Endothelial cell of umbilical vein (primary cell): ENCODE results near the gene RMDN2. TPM values are rescaled to one million over a fixed set of nuclear protein-coding genes. Genes with fewer than 3 reads are reported as not detected.

Source experiments
- BruUV-seq: library from RNA; stranded (reverse); fragments of 400-500 nt; replicated peaks from 2 replicates; lab custom pipeline; 2021; lab: Mats Ljungman, UMichigan
- CTCF ChIA-PET: fragments of 300-600, 350-600 bp; sonication (Branson Sonifier 250); formaldehyde crosslinking; loops from one replicate; lab custom pipeline; 2021; ENCODE audit warnings: antibody characterized with exemption, inconsistent platforms; lab: Charles Lee
- POLR2A ChIA-PET: fragments of 300-600, 350-600 bp; sonication (Branson Sonifier 250); formaldehyde crosslinking; loops from one replicate; lab custom pipeline; 2021; ENCODE audit warnings: antibody characterized with exemption, inconsistent platforms; lab: Charles Lee
- DNase-seq: peaks from one replicate; pipeline ENCODE4 v3.0.0-alpha.2; 2011; ENCODE audit warnings: low read depth, low spot score
- FAIRE-seq: peaks from 2 replicates; lab custom pipeline; 2011; peaks lifted over from hg19 to GRCh38; lab: Jason Lieb, UNC
- H2AFZ ChIP-seq: 2 replicates; pipeline ENCODE4 v1.6.0; 2012; ENCODE audit warnings: low read depth, low read length, control low read depth, inconsistent platforms
- H3K27ac ChIP-seq: 2 replicates; pipeline ENCODE4 v1.5.1; 2011; ENCODE audit warnings: low read depth, mild to moderate bottlenecking, control low read depth, low read length, moderate library complexity; ENCODE audit not compliant: insufficient read depth
- H3K27me3 ChIP-seq, 2 experiments: 2 replicates each; pipeline versions ENCODE4 v1.6.0 to v1.6.1; 2011; ENCODE audit warnings: low read length in 2 of 2, mixed read lengths in 1 of 2; ENCODE audit not compliant: control insufficient read depth in 2 of 2, insufficient read depth in 2 of 2
- H3K36me3 ChIP-seq, 2 experiments: 2 replicates in 1 of 2; 3 replicates in 1 of 2; pipeline ENCODE4 v1.5.1; 2011; ENCODE audit warnings: low read length in 2 of 2, mild to moderate bottlenecking in 1 of 2, moderate library complexity in 1 of 2; ENCODE audit not compliant: control insufficient read depth in 2 of 2, insufficient read depth in 2 of 2; ENCODE audit errors: extremely low read depth in 1 of 2
- H3K4me1 ChIP-seq: 3 replicates; pipeline ENCODE4 v1.5.1; 2011; ENCODE audit warnings: mild to moderate bottlenecking, low read length; ENCODE audit not compliant: control insufficient read depth, insufficient read depth; ENCODE audit errors: extremely low read depth
- H3K4me2 ChIP-seq: 2 replicates; pipeline ENCODE4 v1.6.1; 2011; ENCODE audit warnings: low read length, control low read depth, mixed read lengths; ENCODE audit not compliant: insufficient read depth
- H3K4me3 ChIP-seq, 3 experiments: fragments of 200-600 bp in 1 of 3; sonication (generic), shearing (Covaris generic) in 1 of 3; replicated peaks in 1 of 3; 2 replicates each; pipeline ENCODE4 v1.5.1; 2011 to 2016; ENCODE audit warnings: control low read depth in 3 of 3, low read length in 3 of 3, mild to moderate bottlenecking in 2 of 3, inconsistent platforms in 1 of 3, low read depth in 1 of 3, moderate library complexity in 1 of 3; ENCODE audit not compliant: insufficient read depth in 1 of 3
- H3K79me2 ChIP-seq: 2 replicates; pipeline ENCODE4 v1.6.0; 2012; ENCODE audit warnings: low read length, inconsistent platforms; ENCODE audit not compliant: control insufficient read depth, insufficient read depth
- H3K9ac ChIP-seq: replicated peaks from 2 replicates; pipeline ENCODE3; 2011; ENCODE audit warnings: low read length, control low read depth; ENCODE audit not compliant: insufficient read depth; ENCODE audit errors: extremely low read depth
- H3K9me1 ChIP-seq: replicated peaks from 3 replicates; pipeline ENCODE4 v1.6.0; 2011; ENCODE audit warnings: mild to moderate bottlenecking, low read length; ENCODE audit not compliant: control insufficient read depth, insufficient read depth; ENCODE audit errors: extremely low read depth
- H3K9me3 ChIP-seq: replicated peaks from 2 replicates; pipeline ENCODE4 v1.5.1; 2012; ENCODE audit warnings: low read length, inconsistent platforms; ENCODE audit not compliant: control insufficient read depth, insufficient read depth
- H4K20me1 ChIP-seq: replicated peaks from 2 replicates; pipeline ENCODE3; 2011; ENCODE audit warnings: mild to moderate bottlenecking, low read length; ENCODE audit not compliant: control insufficient read depth, insufficient read depth; ENCODE audit errors: extremely low read depth
- EZH2 ChIP-seq: IDR thresholded peaks from 2 replicates; pipeline ENCODE4 v1.6.1; 2012; ENCODE audit warnings: borderline replicate concordance, low read depth, mild to moderate bottlenecking, moderate library complexity, low read length, inconsistent platforms; ENCODE audit not compliant: severe bottlenecking
- FOS ChIP-seq: IDR thresholded peaks from 2 replicates; pipeline ENCODE4 v1.6.1; 2011; ENCODE audit warnings: mild to moderate bottlenecking, low read length, moderate library complexity, borderline replicate concordance; ENCODE audit not compliant: insufficient read depth
- GATA2 ChIP-seq: IDR thresholded peaks from 2 replicates; pipeline ENCODE4 v1.7.0; 2011; ENCODE audit warnings: low read depth, mild to moderate bottlenecking, moderate library complexity, mixed read lengths, low read length; ENCODE audit not compliant: insufficient read length, insufficient read depth
- JUN ChIP-seq: IDR thresholded peaks from 2 replicates; pipeline ENCODE4 v1.6.1; 2011; ENCODE audit warnings: borderline replicate concordance, low read depth; ENCODE audit not compliant: insufficient read length, insufficient read depth
- MYC ChIP-seq: IDR thresholded peaks from one replicate; pipeline ENCODE4 v1.6.1; 2011; ENCODE audit warnings: mild to moderate bottlenecking, low read depth, low read length
- POLR2A ChIP-seq: IDR thresholded peaks from 2 replicates; pipeline ENCODE4 v1.6.1; 2012; ENCODE audit warnings: low read depth, mild to moderate bottlenecking, control low read depth, low read length
- POLR2AphosphoS5 ChIP-seq: IDR thresholded peaks from 2 replicates; pipeline ENCODE4 v1.6.1; 2012; ENCODE audit warnings: low read depth, mild to moderate bottlenecking, control low read depth, low read length, moderate library complexity; ENCODE audit not compliant: insufficient read depth
- dilution Hi-C: fragments of 300-500 bp; cut with MboI; formaldehyde crosslinking; loops from one replicate; pipeline ENCODE4 v1.15.0; 2019; ENCODE audit warnings: low sequenced_read_pairs; ENCODE audit not compliant: extremely low pct_ligation_motif_present
- intact Hi-C: fragments of 100-400 bp; cut with micrococcal nuclease; formaldehyde crosslinking; loops from one replicate; pipeline ENCODE4 v1.10.0; 2022
- polyA plus RNA-seq, 4 experiments: library from polyadenylated mRNA; depleted of rRNA in 3 of 4; stranded (reverse) in 3 of 4; unstranded in 1 of 4; fragments of >200 nt; gene quantifications; 2 replicates each; pipeline versions ENCODE4 v1.2.1 to v1.2.3, GENCODE V29; 2011 to 2012; ENCODE audit warnings: missing spikeins in 1 of 4
- total RNA-seq: library from RNA; stranded (reverse); gene quantifications from 2 replicates; pipeline ENCODE4 v1.2.3, GENCODE V29; 2021
- TF ChIP-seq, protein P1 (sequence below), 2 donors: IDR thresholded peaks; 1 replicate in 1 of 2; 2 replicates in 1 of 2; pipeline ENCODE4 v1.5.1; 2011; ENCODE audit warnings: low read length in 2 of 2, mild to moderate bottlenecking in 2 of 2, moderate library complexity in 2 of 2, control low read depth in 1 of 2, inconsistent platforms in 1 of 2, low read depth in 1 of 2; ENCODE audit not compliant: insufficient read depth in 1 of 2; ENCODE audit errors: extremely low read depth in 1 of 2
- TF ChIP-seq, protein P2 (sequence below): IDR thresholded peaks from 2 replicates; pipeline ENCODE4 v1.6.1; 2011; ENCODE audit not compliant: insufficient read depth, insufficient read length

The RMDN2 gene
- total and polyA plus RNA-seq, 2 donors (not counting 3 experiments of a cell fraction or from before 2014, with no cell fraction given) = 0.97 to 2.8 TPM

DNA sequence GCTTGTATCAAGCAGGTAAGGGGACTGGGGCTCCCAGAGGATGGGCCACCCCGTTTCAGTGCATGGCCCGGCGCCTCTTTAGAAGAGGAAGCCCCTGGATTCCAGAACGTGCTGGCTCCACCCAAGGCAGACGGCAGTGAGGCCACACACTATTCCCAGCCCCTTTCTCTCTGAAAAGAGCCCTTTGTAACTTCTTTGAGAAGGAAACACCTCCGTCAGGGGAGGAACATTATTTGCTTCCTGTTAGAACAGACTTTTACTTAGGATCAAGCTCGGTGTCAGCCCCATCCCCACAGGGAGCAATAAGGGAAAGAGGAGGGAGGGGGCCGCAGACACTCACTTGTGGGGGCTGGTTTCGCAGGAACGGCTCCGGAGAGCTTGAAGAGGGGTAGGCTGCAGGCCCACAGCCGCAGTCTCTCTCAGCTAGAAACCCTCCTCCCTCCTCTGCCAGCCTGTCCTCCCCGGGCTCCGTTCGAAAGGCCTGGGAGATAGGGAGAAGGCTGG, 49.6 kb upstream of the RMDN2 start:
- no peak overlapping the region for H3K4me2 ChIP-seq
- ChIA-PET POLR2A (no interaction called here), CTCF (interaction anchor here (2.2 to 10.1 kb wide), 7 partner anchors 12 to 532 kb away, joined by 25 to 509 read pairs (median 97); partner anchors contain the start of gene QPCT)
- DNase-seq = peak; percentile 24
- H2AFZ ChIP-seq = peak overlapping the region; percentile 69
- no peaks in the 10 kb centered on the region for H3K9me1 ChIP-seq
- no peaks in the 10 kb centered on the region for H3K79me2 ChIP-seq
- intact Hi-C loops (loop anchor here (5.0 kb wide), 5 partner anchors 203 to 593 kb away; partner anchors contain the start of genes CDC42EP3 and QPCT), dilution Hi-C loops (no loop called here)
- no peaks in the 10 kb centered on the region for H4K20me1 ChIP-seq
- H3K36me3 ChIP-seq = no peaks in the 10 kb centered on the region
- BruUV-seq = no TSS peak
- TF ChIP-seq, protein P1, sequence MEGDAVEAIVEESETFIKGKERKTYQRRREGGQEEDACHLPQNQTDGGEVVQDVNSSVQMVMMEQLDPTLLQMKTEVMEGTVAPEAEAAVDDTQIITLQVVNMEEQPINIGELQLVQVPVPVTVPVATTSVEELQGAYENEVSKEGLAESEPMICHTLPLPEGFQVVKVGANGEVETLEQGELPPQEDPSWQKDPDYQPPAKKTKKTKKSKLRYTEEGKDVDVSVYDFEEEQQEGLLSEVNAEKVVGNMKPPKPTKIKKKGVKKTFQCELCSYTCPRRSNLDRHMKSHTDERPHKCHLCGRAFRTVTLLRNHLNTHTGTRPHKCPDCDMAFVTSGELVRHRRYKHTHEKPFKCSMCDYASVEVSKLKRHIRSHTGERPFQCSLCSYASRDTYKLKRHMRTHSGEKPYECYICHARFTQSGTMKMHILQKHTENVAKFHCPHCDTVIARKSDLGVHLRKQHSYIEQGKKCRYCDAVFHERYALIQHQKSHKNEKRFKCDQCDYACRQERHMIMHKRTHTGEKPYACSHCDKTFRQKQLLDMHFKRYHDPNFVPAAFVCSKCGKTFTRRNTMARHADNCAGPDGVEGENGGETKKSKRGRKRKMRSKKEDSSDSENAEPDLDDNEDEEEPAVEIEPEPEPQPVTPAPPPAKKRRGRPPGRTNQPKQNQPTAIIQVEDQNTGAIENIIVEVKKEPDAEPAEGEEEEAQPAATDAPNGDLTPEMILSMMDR (IDR thresholded peaks at IDR 0.05; ENCODE audit: extremely low read depth in 1 of 2, insufficient read depth in 1 of 2, low read depth in 1 of 2, low read length in 2 of 2) = no peak
- no peak for TF ChIP-seq EZH2
- H3K4me3 ChIP-seq = no peak overlapping the region
- peaks cover 12% of the 10 kb centered on the region for H3K4me1 ChIP-seq
- H3K9me3 ChIP-seq = no peaks in the 10 kb centered on the region
- no peaks in the 10 kb centered on the region for H3K27me3 ChIP-seq
- H3K9ac ChIP-seq = no peak overlapping the region
- no peak overlapping the region for H3K27ac ChIP-seq
- FAIRE-seq = peak; percentile 44

DNA sequence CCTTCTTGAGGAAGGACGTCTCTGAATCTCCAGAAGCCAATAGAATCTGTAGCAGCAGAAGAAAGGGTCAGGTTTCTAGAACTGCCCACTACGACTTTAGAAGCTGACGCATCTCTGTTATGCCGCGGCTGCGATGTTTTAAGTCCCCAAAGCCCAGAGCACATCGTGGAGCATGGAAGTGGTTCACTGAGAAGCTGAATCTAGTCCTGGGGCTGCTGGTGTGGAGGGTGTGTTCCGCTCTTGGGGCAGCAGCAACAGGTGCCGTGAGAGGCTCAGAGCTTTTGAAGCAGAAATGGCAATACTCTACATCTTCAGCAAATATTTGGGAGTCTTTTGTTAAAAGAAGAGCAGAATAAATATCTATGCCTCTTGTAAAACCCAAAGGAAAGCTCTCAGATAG, 48.9 kb upstream of the RMDN2 start:
- Histone ChIP-seq H3K4me2 (no peak overlapping the region), H3K27ac (no peak overlapping the region), H3K9ac (no peak overlapping the region), H2AFZ (no peak overlapping the region), H3K9me3 (no peaks in the 10 kb centered on the region), H3K4me1 (peaks cover 10% of the 10 kb centered on the region), H3K36me3 (no peaks in the 10 kb centered on the region), H3K79me2 (no peaks in the 10 kb centered on the region), H3K27me3 (no peaks in the 10 kb centered on the region), H3K4me3 (no peak overlapping the region), H4K20me1 (no peaks in the 10 kb centered on the region), H3K9me1 (no peaks in the 10 kb centered on the region)
- TF ChIP-seq, protein P2, sequence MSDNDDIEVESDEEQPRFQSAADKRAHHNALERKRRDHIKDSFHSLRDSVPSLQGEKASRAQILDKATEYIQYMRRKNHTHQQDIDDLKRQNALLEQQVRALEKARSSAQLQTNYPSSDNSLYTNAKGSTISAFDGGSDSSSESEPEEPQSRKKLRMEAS = no peak
- TF ChIP-seq POLR2A = no peak
- TF ChIP-seq MYC = no peak
- TF ChIP-seq JUN = no peak
- no peak for TF ChIP-seq EZH2
- TF ChIP-seq POLR2AphosphoS5 = no peak
- TF ChIP-seq, protein P1 (IDR thresholded peaks at IDR 0.05; ENCODE audit: extremely low read depth in 1 of 2, insufficient read depth in 1 of 2, low read depth in 1 of 2, low read length in 2 of 2) = no peak
- TF ChIP-seq GATA2 = no peak
- no peak for TF ChIP-seq FOS
- dilution Hi-C loops = no loop called here
- ChIA-PET POLR2A (interaction anchor here (0.6 kb wide), 1 partner anchor 47 kb away, joined by 3 read pairs; no protein-coding TSS in a partner anchor), CTCF (interaction anchor here (1.2 to 10.1 kb wide), 16 partner anchors 11 to 533 kb away, joined by 4 to 509 read pairs (median 24); partner anchors contain the start of gene QPCT)
- intact Hi-C loops = loop anchor here (2.0 to 5.0 kb wide), 6 partner anchors 204 to 707 kb away; partner anchors contain the start of genes CDC42EP3 and QPCT
- BruUV-seq = no TSS peak
- FAIRE-seq (no peak), DNase-seq (no peak)
